IPS DF 4.7 (cell line): ENCODE measurements around the gene FGF12.

Experiments
- DNase-seq: peaks from one replicate; pipeline ENCODE4 v3.0.0-alpha.2; 2013; ENCODE audit warnings: low spot score; ENCODE audit errors: extremely low read depth

The FGF12 gene

GRCh38 chr3:192122832-192123594, 604.3 kb downstream of the FGF12 start:
- DNase-seq: no peak

GRCh38 chr3:192121923-192122322, 605.4 kb downstream of the FGF12 start:
- no peak for DNase-seq

- DNase-seq: no peak
Measured at GRCh38 chr3:192108820-192109219, 618.5 kb downstream of the FGF12 start.

GRCh38 chr3:192106543-192106942, 620.8 kb downstream of the FGF12 start:
- DNase-seq: no peak

- no peak for DNase-seq
Measured at GRCh38 chr3:192092388-192093005, 634.8 kb downstream of the FGF12 start.

GRCh38 chr3:192091831-192092230, 635.5 kb downstream of the FGF12 start:
- no peak for DNase-seq

GRCh38 chr3:192090586-192090985, 636.8 kb downstream of the FGF12 start:
- no peak for DNase-seq
